ENCODE data around the gene LPO.

The LPO gene

GRCh38 chr17:58246781-58247180 lies 8.4 kb downstream of the LPO start:
- no peak overlapping the region for H3K4me3 Mint-ChIP-seq
- no peak overlapping the region for H3K27ac Mint-ChIP-seq
- peaks cover 91% of the 10 kb centered on the region for H3K27me3 Mint-ChIP-seq (ENCODE audit: low read depth)
- H3K36me3 Mint-ChIP-seq (ENCODE audit: low read depth): no peaks in the 10 kb centered on the region
- no peaks in the 10 kb centered on the region for H3K9me3 Mint-ChIP-seq
- TF ChIP-seq, protein P1, sequence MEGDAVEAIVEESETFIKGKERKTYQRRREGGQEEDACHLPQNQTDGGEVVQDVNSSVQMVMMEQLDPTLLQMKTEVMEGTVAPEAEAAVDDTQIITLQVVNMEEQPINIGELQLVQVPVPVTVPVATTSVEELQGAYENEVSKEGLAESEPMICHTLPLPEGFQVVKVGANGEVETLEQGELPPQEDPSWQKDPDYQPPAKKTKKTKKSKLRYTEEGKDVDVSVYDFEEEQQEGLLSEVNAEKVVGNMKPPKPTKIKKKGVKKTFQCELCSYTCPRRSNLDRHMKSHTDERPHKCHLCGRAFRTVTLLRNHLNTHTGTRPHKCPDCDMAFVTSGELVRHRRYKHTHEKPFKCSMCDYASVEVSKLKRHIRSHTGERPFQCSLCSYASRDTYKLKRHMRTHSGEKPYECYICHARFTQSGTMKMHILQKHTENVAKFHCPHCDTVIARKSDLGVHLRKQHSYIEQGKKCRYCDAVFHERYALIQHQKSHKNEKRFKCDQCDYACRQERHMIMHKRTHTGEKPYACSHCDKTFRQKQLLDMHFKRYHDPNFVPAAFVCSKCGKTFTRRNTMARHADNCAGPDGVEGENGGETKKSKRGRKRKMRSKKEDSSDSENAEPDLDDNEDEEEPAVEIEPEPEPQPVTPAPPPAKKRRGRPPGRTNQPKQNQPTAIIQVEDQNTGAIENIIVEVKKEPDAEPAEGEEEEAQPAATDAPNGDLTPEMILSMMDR (IDR thresholded peaks at IDR 0.05; ENCODE audit: unreplicated experiment in 3 of 3): no peak
- H3K4me1 Mint-ChIP-seq: peaks cover 5% of the 10 kb centered on the region

- H3K27me3 Mint-ChIP-seq (ENCODE audit: low read depth): peaks cover 95% of the 10 kb centered on the region
- H3K4me1 Mint-ChIP-seq: peaks cover 5% of the 10 kb centered on the region
- no peak overlapping the region for H3K27ac Mint-ChIP-seq
- no peaks in the 10 kb centered on the region for H3K9me3 Mint-ChIP-seq
- no peak overlapping the region for H3K4me3 Mint-ChIP-seq
- TF ChIP-seq, protein P1 (IDR thresholded peaks at IDR 0.05; ENCODE audit: unreplicated experiment in 3 of 3): no peak
- no peaks in the 10 kb centered on the region for H3K36me3 Mint-ChIP-seq (ENCODE audit: low read depth)
These were observed 9.4 kb downstream of the LPO start for GRCh38 chr17:58247511-58248363.

GRCh38 chr17:58248955-58249269 lies 10.5 kb downstream of the LPO start:
- Mint-ChIP-seq H3K27me3 (ENCODE audit: low read depth) (peaks cover 95% of the 10 kb centered on the region), H3K27ac (no peak overlapping the region), H3K9me3 (no peaks in the 10 kb centered on the region), H3K4me3 (peak overlapping the region in 1 of 3 experiments; percentile 77), H3K4me1 (peaks cover 5% of the 10 kb centered on the region), H3K36me3 (ENCODE audit: low read depth) (no peaks in the 10 kb centered on the region)
- TF ChIP-seq, protein P1 (IDR thresholded peaks at IDR 0.05; ENCODE audit: unreplicated experiment in 3 of 3): no peak

GRCh38 chr17:58249270-58250133 lies 11.1 kb downstream of the LPO start:
- TF ChIP-seq, protein P1 (IDR thresholded peaks at IDR 0.05; ENCODE audit: unreplicated experiment in 3 of 3): peak; percentile 95 to 99 (median 97)
- no peaks in the 10 kb centered on the region for H3K9me3 Mint-ChIP-seq
- no peak overlapping the region for H3K27ac Mint-ChIP-seq
- peak overlapping the region; percentile 58 to 77 (median 69) for H3K4me3 Mint-ChIP-seq
- H3K27me3 Mint-ChIP-seq (ENCODE audit: low read depth): peaks cover 94% of the 10 kb centered on the region
- no peaks in the 10 kb centered on the region for H3K36me3 Mint-ChIP-seq (ENCODE audit: low read depth)
- H3K4me1 Mint-ChIP-seq: peaks cover 5% of the 10 kb centered on the region

- TF ChIP-seq, protein P1 (IDR thresholded peaks at IDR 0.05; ENCODE audit: unreplicated experiment in 3 of 3): no peak
- Mint-ChIP-seq H3K36me3 (ENCODE audit: low read depth) (no peaks in the 10 kb centered on the region), H3K27ac (no peak overlapping the region), H3K4me1 (peaks cover 5% of the 10 kb centered on the region), H3K9me3 (no peaks in the 10 kb centered on the region), H3K27me3 (ENCODE audit: low read depth) (peaks cover 93% of the 10 kb centered on the region), H3K4me3 (peak overlapping the region; percentile 58 to 69 (median 66))
These were observed 12.1 kb downstream of the LPO start for GRCh38 chr17:58250344-58251011.

Measured in nephron (organoid).